AG04449 (cell line): ENCODE data around the gene ARNT2.

Experiments
- CTCF ChIA-PET: fragments of 350-600 bp; formaldehyde crosslinking; extraction: SDS; loops from one replicate; lab custom pipeline; 2021; ENCODE audit warnings: antibody characterized with exemption; lab: Yijun Ruan, JAX
- POLR2A ChIA-PET: fragments of 400-600, 350-600 bp; formaldehyde crosslinking; extraction: SDS; loops from one replicate; lab custom pipeline; 2020; ENCODE audit warnings: antibody characterized with exemption, inconsistent platforms; lab: Yijun Ruan, JAX
- DNase-seq: peaks from one replicate; pipeline ENCODE4 v3.0.0-alpha.2; 2010; ENCODE audit warnings: low read depth, low spot score
- H3K4me3 ChIP-seq: 2 replicates; pipeline ENCODE4 v1.5.1; 2011; ENCODE audit warnings: low read depth, mild to moderate bottlenecking, control low read depth, low read length
- TF ChIP-seq, protein P1 (sequence below): IDR thresholded peaks from one replicate; pipeline ENCODE4 v1.5.1; 2011; ENCODE audit warnings: mild to moderate bottlenecking, moderate library complexity, low read length, control low read depth, inconsistent platforms; ENCODE audit not compliant: insufficient read depth; ENCODE audit errors: missing control alignments

The ARNT2 gene

DNA sequence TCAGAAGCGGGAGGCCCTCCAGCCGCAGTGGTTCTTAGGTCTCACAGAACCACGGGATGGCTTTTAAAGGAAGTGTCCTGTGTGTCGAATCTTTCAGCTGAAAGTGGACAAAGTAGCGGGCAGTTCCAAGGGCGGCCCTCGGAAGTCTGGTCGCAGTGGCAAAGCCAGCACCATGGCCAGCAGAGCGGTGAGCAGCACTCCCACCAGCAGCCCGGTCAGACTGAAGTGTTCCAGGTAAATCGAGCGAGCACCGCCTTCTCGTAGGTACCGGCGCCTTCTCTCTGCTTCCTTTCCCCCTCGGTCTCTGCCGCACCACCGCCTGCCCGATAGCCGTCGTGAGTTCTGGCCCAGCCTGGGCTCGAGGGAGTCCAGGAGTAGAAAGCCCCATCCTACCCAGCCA is 187.3 kb downstream of the ARNT2 start:
- TF ChIP-seq, protein P1, sequence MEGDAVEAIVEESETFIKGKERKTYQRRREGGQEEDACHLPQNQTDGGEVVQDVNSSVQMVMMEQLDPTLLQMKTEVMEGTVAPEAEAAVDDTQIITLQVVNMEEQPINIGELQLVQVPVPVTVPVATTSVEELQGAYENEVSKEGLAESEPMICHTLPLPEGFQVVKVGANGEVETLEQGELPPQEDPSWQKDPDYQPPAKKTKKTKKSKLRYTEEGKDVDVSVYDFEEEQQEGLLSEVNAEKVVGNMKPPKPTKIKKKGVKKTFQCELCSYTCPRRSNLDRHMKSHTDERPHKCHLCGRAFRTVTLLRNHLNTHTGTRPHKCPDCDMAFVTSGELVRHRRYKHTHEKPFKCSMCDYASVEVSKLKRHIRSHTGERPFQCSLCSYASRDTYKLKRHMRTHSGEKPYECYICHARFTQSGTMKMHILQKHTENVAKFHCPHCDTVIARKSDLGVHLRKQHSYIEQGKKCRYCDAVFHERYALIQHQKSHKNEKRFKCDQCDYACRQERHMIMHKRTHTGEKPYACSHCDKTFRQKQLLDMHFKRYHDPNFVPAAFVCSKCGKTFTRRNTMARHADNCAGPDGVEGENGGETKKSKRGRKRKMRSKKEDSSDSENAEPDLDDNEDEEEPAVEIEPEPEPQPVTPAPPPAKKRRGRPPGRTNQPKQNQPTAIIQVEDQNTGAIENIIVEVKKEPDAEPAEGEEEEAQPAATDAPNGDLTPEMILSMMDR, result no peak
- CTCF ChIA-PET, result interaction anchor here (1.9 kb wide), 1 partner anchor 24 kb away, joined by 8 read pairs; no protein-coding TSS in a partner anchor

DNA sequence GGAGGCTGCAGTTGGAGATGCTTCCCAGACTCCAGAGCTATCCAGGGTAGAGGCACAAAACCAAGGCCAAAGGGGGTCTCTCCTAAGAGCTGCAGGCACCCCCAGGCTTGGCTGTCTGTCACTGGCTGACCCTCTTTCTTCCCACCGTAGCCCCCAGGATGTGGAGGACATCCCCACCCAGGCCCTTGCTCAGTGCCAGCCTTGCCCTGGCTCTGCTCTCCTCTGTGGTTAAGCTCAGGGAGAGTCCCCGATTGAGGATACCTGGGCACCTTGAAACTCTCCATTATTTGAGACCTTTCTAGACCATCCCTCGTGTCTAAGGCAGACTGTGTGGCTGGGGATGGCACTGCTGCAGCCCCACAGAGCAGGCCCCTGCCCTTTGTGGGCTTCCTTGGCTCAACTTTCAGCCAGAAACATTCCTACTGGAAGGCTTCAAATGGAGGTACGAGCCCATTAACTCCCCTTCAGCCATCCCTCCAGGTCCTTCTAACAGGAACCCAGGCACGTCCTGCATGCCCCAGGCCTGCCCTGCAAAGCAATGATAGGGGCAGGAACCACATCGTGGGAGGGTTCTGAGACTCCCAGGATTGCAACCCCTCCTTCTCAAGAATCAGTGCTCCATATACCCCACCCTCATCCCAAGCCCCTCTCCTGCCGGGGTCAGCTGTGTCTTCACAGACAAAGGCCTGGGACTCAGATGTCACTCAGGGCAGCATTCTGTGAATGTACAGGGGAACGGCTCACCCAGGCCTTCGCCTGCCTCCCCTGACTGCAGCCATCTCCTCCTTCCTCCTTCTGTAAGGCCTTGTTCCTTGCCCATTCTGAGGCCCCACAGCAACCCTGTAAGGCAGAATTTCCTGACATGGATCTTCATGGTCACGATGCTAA is 188.0 kb downstream of the ARNT2 start:
- TF ChIP-seq, protein P1, result no peak
- CTCF ChIA-PET, result interaction anchor here (1.9 kb wide), 1 partner anchor 24 kb away, joined by 8 read pairs; no protein-coding TSS in a partner anchor
- POLR2A ChIA-PET, result no interaction called here
- no peak overlapping the region for H3K4me3 ChIP-seq
- DNase-seq, result no peak

More for the DNA sequence above, 187.3 kb downstream of the ARNT2 start:
- POLR2A ChIA-PET, result no interaction called here
- DNase-seq, result no peak
- H3K4me3 ChIP-seq, result no peak overlapping the region

DNA sequence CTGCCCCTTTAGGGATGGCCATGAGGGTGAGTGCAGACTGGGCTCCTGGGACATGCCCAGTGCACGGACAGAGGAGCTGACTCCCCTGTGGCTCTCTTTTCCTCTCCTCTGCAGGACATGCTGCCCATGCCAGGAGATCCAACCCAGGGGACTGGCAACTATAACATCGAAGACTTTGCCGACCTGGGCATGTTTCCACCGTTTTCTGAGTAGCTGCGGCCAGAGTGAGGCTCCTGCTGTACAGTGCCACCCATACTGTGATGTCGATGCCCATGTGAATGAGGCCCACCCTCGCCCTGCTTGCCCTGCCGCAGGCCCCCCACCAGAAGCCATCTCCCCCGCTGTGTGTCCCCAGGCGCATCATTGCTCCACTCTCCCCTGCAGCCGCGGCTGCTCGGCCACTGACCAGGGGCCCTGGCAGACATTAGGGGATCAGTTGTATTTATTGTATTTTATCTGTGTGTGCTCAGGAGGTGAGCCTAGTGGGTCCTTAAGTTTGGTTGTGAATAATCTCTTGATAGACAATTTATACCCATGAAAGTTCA is 189.4 kb downstream of the ARNT2 start:
- no peak overlapping the region for H3K4me3 ChIP-seq
- TF ChIP-seq, protein P1, result no peak
- CTCF ChIA-PET, result interaction anchor here (1.5 kb wide), 1 partner anchor 184 kb away, joined by 4 read pairs; no protein-coding TSS in a partner anchor
- no peak for DNase-seq
- POLR2A ChIA-PET, result no interaction called here

DNA sequence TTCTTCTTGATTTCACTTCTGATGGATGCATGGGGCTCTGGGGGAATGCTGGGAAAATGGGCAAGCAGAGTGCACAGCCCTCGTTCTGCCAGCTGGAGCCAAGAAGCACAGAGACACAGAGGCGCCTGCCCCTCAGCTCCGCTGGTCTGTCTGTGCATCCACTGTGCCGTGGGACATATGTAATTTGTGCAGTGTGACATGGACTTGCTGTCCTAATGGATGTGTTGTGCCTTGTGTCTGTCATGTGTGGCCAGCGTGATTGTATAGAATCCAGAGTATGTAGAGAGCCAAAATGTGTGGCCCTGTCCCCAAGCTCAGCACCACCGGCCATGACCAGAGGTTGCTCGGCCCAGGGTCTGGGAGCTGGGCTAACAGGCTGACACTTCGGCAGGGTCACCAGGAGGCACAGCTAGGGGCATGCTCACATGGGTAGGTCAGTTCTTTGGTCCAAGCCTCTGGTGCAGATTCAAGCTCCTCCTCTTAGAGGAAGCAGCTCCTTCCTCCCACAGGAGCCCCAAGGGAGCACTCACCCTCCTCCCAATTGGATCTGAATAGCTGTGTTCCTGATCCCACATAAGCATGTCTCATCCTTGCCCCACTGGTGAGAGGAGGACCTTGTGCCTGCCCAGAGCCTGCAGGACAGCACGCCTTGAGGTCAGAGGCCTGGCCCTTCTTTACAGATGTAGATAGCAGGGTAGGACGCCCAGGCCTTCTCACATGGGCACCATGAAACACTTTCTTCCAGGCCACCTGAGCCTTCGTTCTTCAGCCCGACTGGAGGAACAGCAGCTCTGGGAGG is 190.1 kb downstream of the ARNT2 start:
- H3K4me3 ChIP-seq, result no peak overlapping the region
- DNase-seq, result no peak
- TF ChIP-seq, protein P1, result no peak
- ChIA-PET POLR2A (no interaction called here), CTCF (interaction anchor here (1.0 to 1.6 kb wide), 3 partner anchors 13 to 183 kb away, joined by 4 to 5 read pairs (median 4); no protein-coding TSS in a partner anchor)

- no peak overlapping the region for H3K4me3 ChIP-seq
- ChIA-PET POLR2A (no interaction called here), CTCF (interaction anchor here (1.0 to 1.6 kb wide), 3 partner anchors 27 to 182 kb away, joined by 4 to 5 read pairs (median 5); no protein-coding TSS in a partner anchor)
- no peak for DNase-seq
- TF ChIP-seq, protein P1, result no peak
Measured at GRCh38 chr15:80595396-80595795, 191.2 kb downstream of the ARNT2 start.
